Body of pancreas (tissue), 4 donors: ENCODE measurements around the gene CCDC80. TPM values are rescaled to one million over a fixed set of nuclear protein-coding genes. Genes with fewer than 3 reads are reported as not detected.

ENCODE experiments used
- ATAC-seq: fragments of 150-250 bp; one replicate; pipeline ENCODE4 v1.9.1; 2016
- DNase-seq, 4 donors: peaks; one replicate each; pipeline ENCODE4 v3.0.0-alpha.2; 2019
- H3K27ac ChIP-seq, 4 donors: fragments of 200-600 bp; sonication (generic); 1 replicate in 3 of 4; 2 replicates in 1 of 4; pipeline versions ENCODE4 v1.5.1 to v1.6.1; 2016 to 2019; ENCODE audit warnings: mild to moderate bottlenecking in 1 of 4, mixed read lengths in 1 of 4, moderate library complexity in 1 of 4
- H3K27me3 ChIP-seq, 2 donors: fragments of 200-600 bp; sonication (generic); one replicate each; pipeline ENCODE4 v1.6.0; 2016; ENCODE audit warnings: mild to moderate bottlenecking in 1 of 2
- H3K36me3 ChIP-seq, 2 donors: fragments of 200-600 bp; sonication (generic); replicated peaks in 1 of 2; 2 replicates each; pipeline ENCODE4 v1.5.1; 2016; ENCODE audit warnings: low read depth in 2 of 2; ENCODE audit not compliant: insufficient read depth in 1 of 2
- H3K4me1 ChIP-seq: fragments of 200-600 bp; sonication (generic); one replicate; pipeline ENCODE4 v1.6.0; 2016
- H3K4me3 ChIP-seq, 2 donors: fragments of 200-600 bp; sonication (generic); 1 replicate in 1 of 2; 2 replicates in 1 of 2; pipeline ENCODE4 v1.5.1; 2016 to 2019
- H3K9me3 ChIP-seq, 3 donors: fragments of 200-600 bp; sonication (generic); 1 replicate in 2 of 3; 2 replicates in 1 of 3; pipeline ENCODE4 v1.5.1; 2016
- CTCF ChIP-seq, 7 experiments: fragments of 450-650 bp in 4 of 7; fragments of 200-600 bp in 3 of 7; sonication (generic) in 3 of 7; IDR thresholded peaks; one replicate each; pipeline ENCODE4 v1.5.1; 2016 to 2019; ENCODE audit warnings: antibody characterized with exemption in 7 of 7
- POLR2A ChIP-seq, 3 donors: fragments of 450-650 bp; IDR thresholded peaks; one replicate each; pipeline ENCODE4 v1.6.1; 2016; ENCODE audit warnings: antibody characterized with exemption in 3 of 3, mild to moderate bottlenecking in 2 of 3
- WGBS, 2 donors: methylation state at CpG; one replicate each; pipeline ENCODE4 v1.1.5; 2017; 5-methylcytosine and 5-hydroxymethylcytosine counted together
- intact Hi-C: fragments of 100-400 bp; cut with DNase I; formaldehyde crosslinking; loops from one replicate; pipeline ENCODE4 v1.15.1; 2023
- total RNA-seq, 2 donors: library from RNA; depleted of rRNA; stranded (reverse); fragments of >200 nt; gene quantifications; one replicate each; pipeline ENCODE4 v1.1.0, GENCODE V29; 2016

The CCDC80 gene
- total RNA-seq, 2 donors from 2014 or later: 17.4 to 25.1 TPM

GRCh38 chr3:112649478-112649735 lies 8.5 kb upstream of the CCDC80 start:
- no peaks in the 10 kb centered on the region for H3K36me3 ChIP-seq
- ATAC-seq (no peak), DNase-seq (no peak)
- H3K27ac ChIP-seq: no peak overlapping the region
- H3K4me3 ChIP-seq: no peak overlapping the region
- H3K9me3 ChIP-seq: no peaks in the 10 kb centered on the region
- no peaks in the 10 kb centered on the region for H3K27me3 ChIP-seq
- intact Hi-C loops: loop anchor here (10.0 kb wide), 1 partner anchor 325 kb away; the partner anchor contains the start of gene CD200R1
- TF ChIP-seq POLR2A (IDR thresholded peaks at IDR 0.05) (no peak), CTCF (IDR thresholded peaks at IDR 0.05) (no peak)
- no peaks in the 10 kb centered on the region for H3K4me1 ChIP-seq
- WGBS, 2 donors: 61 to 71% methylated on average over 1 of the region's 1 CpG

DNA sequence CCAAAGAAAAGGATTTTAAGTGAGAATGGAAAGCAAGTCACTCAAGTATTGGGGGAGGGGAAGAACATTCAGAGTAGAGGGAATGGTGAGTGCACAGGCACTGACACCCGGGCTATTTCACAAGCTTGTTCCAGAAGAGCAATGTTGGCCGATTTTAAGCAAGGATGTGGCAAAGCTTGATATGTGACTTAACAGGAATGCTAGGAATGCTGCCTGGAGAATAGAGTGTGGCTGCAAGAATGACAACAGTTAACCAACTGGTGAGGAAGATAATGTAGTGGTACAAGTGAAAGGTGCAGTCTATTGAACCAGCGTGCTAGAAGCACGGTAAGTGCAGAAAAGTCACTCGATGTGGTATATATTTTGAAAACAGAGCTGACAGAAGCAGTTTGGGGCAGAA lies 6.2 kb upstream of the CCDC80 start:
- H3K4me3 ChIP-seq: no peak overlapping the region
- no peaks in the 10 kb centered on the region for H3K36me3 ChIP-seq
- intact Hi-C loops: loop anchor here (10.0 kb wide), 1 partner anchor 328 kb away; the partner anchor contains the start of gene CD200R1
- DNase-seq (peak in 1 of 4 donors; percentile 36), ATAC-seq (peak; percentile 59)
- H3K27me3 ChIP-seq: no peaks in the 10 kb centered on the region
- TF ChIP-seq POLR2A (IDR thresholded peaks at IDR 0.05) (no peak), CTCF (IDR thresholded peaks at IDR 0.05) (no peak)
- no peaks in the 10 kb centered on the region for H3K9me3 ChIP-seq
- 20% methylated on average over 5 of the region's 5 CpGs for WGBS, 2 donors
- no peaks in the 10 kb centered on the region for H3K4me1 ChIP-seq
- no peak overlapping the region for H3K27ac ChIP-seq

- 41 to 47% methylated on average over 7 of the region's 7 CpGs for WGBS, 2 donors
Measured at GRCh38 chr3:112646623-112647022, 5.7 kb upstream of the CCDC80 start.

DNA sequence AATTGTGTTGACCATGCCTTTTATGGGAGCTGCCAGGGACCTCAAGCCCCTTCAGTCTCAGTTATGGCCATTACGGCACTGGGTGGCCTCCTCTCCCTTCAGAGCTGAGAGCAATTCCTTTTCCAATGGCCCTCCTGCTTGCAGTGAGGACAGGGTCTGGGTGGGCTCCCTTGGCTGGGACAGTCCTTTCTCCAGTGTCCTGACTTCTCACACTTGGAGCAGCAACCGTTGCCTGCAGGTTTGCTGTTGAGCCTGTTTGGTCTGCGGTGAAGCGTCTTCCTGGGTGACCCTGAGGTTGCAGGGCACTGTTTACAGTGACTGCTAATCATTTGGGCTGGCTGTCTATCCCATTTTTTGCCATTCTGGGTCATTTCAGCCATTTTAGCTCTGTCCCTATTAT lies 3.5 kb upstream of the CCDC80 start:
- no peak for ATAC-seq
- TF ChIP-seq CTCF (IDR thresholded peaks at IDR 0.05) (no peak), POLR2A (IDR thresholded peaks at IDR 0.05) (no peak)

More at GRCh38 chr3:112646623-112647022, 5.7 kb upstream of the CCDC80 start:
- ATAC-seq (no peak), DNase-seq (no peak)
- Histone ChIP-seq H3K27me3 (no peaks in the 10 kb centered on the region), H3K4me1 (peaks cover 4% of the 10 kb centered on the region), H3K27ac (no peak overlapping the region), H3K4me3 (no peak overlapping the region), H3K36me3 (no peaks in the 10 kb centered on the region), H3K9me3 (no peaks in the 10 kb centered on the region)
- intact Hi-C loops: loop anchor here (10.0 kb wide), 1 partner anchor 328 kb away; the partner anchor contains the start of gene CD200R1
- TF ChIP-seq POLR2A (IDR thresholded peaks at IDR 0.05) (no peak), CTCF (IDR thresholded peaks at IDR 0.05) (no peak)

GRCh38 chr3:112643621-112644240 lies 2.8 kb upstream of the CCDC80 start:
- Histone ChIP-seq H3K36me3 (no peaks in the 10 kb centered on the region), H3K27me3 (no peaks in the 10 kb centered on the region), H3K27ac (no peak overlapping the region), H3K9me3 (no peaks in the 10 kb centered on the region), H3K4me3 (no peak overlapping the region), H3K4me1 (peaks cover 13% of the 10 kb centered on the region)
- intact Hi-C loops: loop anchor here (10.0 kb wide), 1 partner anchor 331 kb away; the partner anchor contains the start of gene CD200R1
- ATAC-seq (no peak), DNase-seq (no peak)
- WGBS, 2 donors: 64 to 67% methylated on average over 3 of the region's 3 CpGs
- TF ChIP-seq POLR2A (IDR thresholded peaks at IDR 0.05): no peak
- no peak for TF ChIP-seq CTCF (IDR thresholded peaks at IDR 0.05)

More for the DNA sequence above, 3.5 kb upstream of the CCDC80 start:
- intact Hi-C loops: loop anchor here (10.0 kb wide), 1 partner anchor 330 kb away; the partner anchor contains the start of gene CD200R1
- Histone ChIP-seq H3K27ac (no peak overlapping the region), H3K27me3 (no peaks in the 10 kb centered on the region), H3K4me1 (peaks cover 13% of the 10 kb centered on the region), H3K36me3 (no peaks in the 10 kb centered on the region), H3K9me3 (no peaks in the 10 kb centered on the region), H3K4me3 (no peak overlapping the region)
- DNase-seq: no peak
- WGBS, 2 donors: 32 to 46% methylated on average over 4 of the region's 4 CpGs
